Measurements from ENCODE around the gene HMCN2. TPM values are rescaled to one million over a fixed set of nuclear protein-coding genes. Genes with fewer than 3 reads are reported as not detected.

Gene HMCN2
- total and polyA plus RNA-seq, 2 donors (not counting 1 experiment from before 2014, with no cell fraction given) = 0.01 TPM; not detected in 1

DNA sequence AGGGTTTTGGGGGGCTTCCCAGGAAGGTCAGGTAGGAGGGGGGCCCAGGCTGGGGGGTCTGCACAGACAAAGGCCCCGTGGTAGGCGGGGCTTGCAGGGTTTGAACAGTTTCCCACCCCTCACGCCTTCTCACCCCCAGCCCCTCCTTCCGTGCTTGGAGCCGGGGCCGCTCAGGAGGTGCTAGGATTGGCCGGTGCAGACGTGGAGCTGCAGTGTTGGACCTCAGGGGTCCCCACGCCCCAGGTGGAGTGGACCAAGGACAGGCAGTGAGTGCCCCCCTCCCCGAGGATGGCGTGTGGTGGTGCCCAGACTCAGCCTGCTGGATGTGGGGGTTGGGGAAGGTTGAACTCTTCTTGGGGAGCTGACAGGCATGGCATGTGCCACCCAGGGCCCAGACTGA, 83.8 kb downstream of the HMCN2 start:
- 89% methylated on average over 8 of the region's 11 CpGs for WGBS (ENCODE audit: insufficient coverage)
- Histone ChIP-seq H4K20me1 (ENCODE audit: control insufficient read depth, insufficient read depth, low read length, poor library complexity, severe bottlenecking) (no peaks in the 10 kb centered on the region), H3K36me3 (replicated peaks in 1 of 2; ENCODE audit: control extremely low read depth in 1 of 2, control insufficient read depth in 1 of 2, extremely low read depth in 1 of 2, insufficient read depth in 2 of 2, low read length in 1 of 2) (no peaks in the 10 kb centered on the region), H3K4me2 (replicated peaks; ENCODE audit: low read depth, low read length, poor library complexity, severe bottlenecking) (no peak overlapping the region), H3K4me1 (ENCODE audit: control insufficient read depth in 2 of 2, insufficient read depth in 2 of 2, low read length in 2 of 2) (peaks cover 10 to 16% of the 10 kb centered on the region in 2 donors), H3K79me2 (ENCODE audit: control insufficient read depth, insufficient read depth, low read length) (no peaks in the 10 kb centered on the region), H3K4me3 (ENCODE audit: control extremely low read depth in 1 of 5, extremely low read depth in 1 of 5, insufficient read depth in 1 of 5, low read depth in 2 of 5, low read length in 4 of 5) (no peak overlapping the region), H3K27me3 (replicated peaks in 1 of 4; ENCODE audit: control extremely low read depth in 1 of 4, control insufficient read depth in 3 of 4, insufficient read depth in 4 of 4, low read length in 3 of 4) (no peaks in the 10 kb centered on the region), H3K27ac (ENCODE audit: low read length in 2 of 2) (no peak overlapping the region), H3K9me3 (ENCODE audit: control extremely low read depth in 1 of 3, control insufficient read depth in 2 of 3, insufficient read depth in 1 of 3, low read length in 2 of 3) (no peaks in the 10 kb centered on the region), H2AFZ (ENCODE audit: insufficient read depth, low read depth, low read length, poor library complexity, severe bottlenecking) (no peak overlapping the region), H3K9ac (ENCODE audit: low read length) (no peak overlapping the region)
- Mint-ChIP-seq H3K27ac (no peak overlapping the region), H3K4me3 (no peak overlapping the region), H3K9me3 (ENCODE audit: insufficient read depth) (no peaks in the 10 kb centered on the region), H3K27me3 (no peaks in the 10 kb centered on the region), H3K4me1 (peaks cover 24% of the 10 kb centered on the region)
- ChIA-PET CTCF (no interaction called here), POLR2A (no interaction called here)
- no peak for ATAC-seq (ENCODE audit: low read depth)
- TF ChIP-seq CTCF (IDR thresholded peaks at IDR 0.05) (no peak), EZH2 (IDR thresholded peaks at IDR 0.05; ENCODE audit: borderline replicate concordance, insufficient read depth, low read depth, low read length, poor library complexity, severe bottlenecking) (no peak)
- DNase-seq = no peak
- intact Hi-C loops (cut with micrococcal nuclease) = no loop called here

- DNase-seq = no peak
- no peak overlapping the region for H3K4me2 ChIP-seq (replicated peaks; ENCODE audit: low read depth, low read length, poor library complexity, severe bottlenecking)
- Mint-ChIP-seq H3K27me3 (no peaks in the 10 kb centered on the region), H3K9me3 (ENCODE audit: insufficient read depth) (no peaks in the 10 kb centered on the region), H3K4me3 (no peak overlapping the region), H3K27ac (peak overlapping the region; percentile 37), H3K4me1 (peaks cover 26% of the 10 kb centered on the region)
- ChIA-PET CTCF (no interaction called here), POLR2A (no interaction called here)
- TF ChIP-seq EZH2 (IDR thresholded peaks at IDR 0.05; ENCODE audit: borderline replicate concordance, insufficient read depth, low read depth, low read length, poor library complexity, severe bottlenecking) (no peak), CTCF (IDR thresholded peaks at IDR 0.05) (no peak)
- H3K27ac ChIP-seq (ENCODE audit: low read length in 2 of 2) = no peak overlapping the region
- H3K36me3 ChIP-seq (replicated peaks in 1 of 2; ENCODE audit: control extremely low read depth in 1 of 2, control insufficient read depth in 1 of 2, extremely low read depth in 1 of 2, insufficient read depth in 2 of 2, low read length in 1 of 2) = no peaks in the 10 kb centered on the region
- H3K9ac ChIP-seq (ENCODE audit: low read length) = no peak overlapping the region
- H4K20me1 ChIP-seq (ENCODE audit: control insufficient read depth, insufficient read depth, low read length, poor library complexity, severe bottlenecking) = no peaks in the 10 kb centered on the region
- 95% methylated on average over 13 of the region's 14 CpGs for WGBS (ENCODE audit: insufficient coverage)
- no peaks in the 10 kb centered on the region for H3K79me2 ChIP-seq (ENCODE audit: control insufficient read depth, insufficient read depth, low read length)
- ATAC-seq (ENCODE audit: low read depth) = no peak
- no peak overlapping the region for H2AFZ ChIP-seq (ENCODE audit: insufficient read depth, low read depth, low read length, poor library complexity, severe bottlenecking)
- intact Hi-C loops (cut with micrococcal nuclease) = no loop called here
- no peak overlapping the region for H3K4me3 ChIP-seq (ENCODE audit: control extremely low read depth in 1 of 5, extremely low read depth in 1 of 5, insufficient read depth in 1 of 5, low read depth in 2 of 5, low read length in 4 of 5)
- peaks cover 10 to 16% of the 10 kb centered on the region in 2 donors for H3K4me1 ChIP-seq (ENCODE audit: control insufficient read depth in 2 of 2, insufficient read depth in 2 of 2, low read length in 2 of 2)
- H3K27me3 ChIP-seq (replicated peaks in 1 of 4; ENCODE audit: control extremely low read depth in 1 of 4, control insufficient read depth in 3 of 4, insufficient read depth in 4 of 4, low read length in 3 of 4) = no peaks in the 10 kb centered on the region
- H3K9me3 ChIP-seq (ENCODE audit: control extremely low read depth in 1 of 3, control insufficient read depth in 2 of 3, insufficient read depth in 1 of 3, low read length in 2 of 3) = no peaks in the 10 kb centered on the region
Observed at GRCh38 chr9:130351343-130351742, 85.8 kb downstream of the HMCN2 start.
